Mammary epithelial cell (primary cell): ENCODE measurements around the gene RBM8A.

Experiments used
- EZH2 ChIP-seq: IDR thresholded peaks from 2 replicates; pipeline ENCODE4 v1.6.1; 2012; ENCODE audit warnings: low read length, inconsistent platforms, borderline replicate concordance
- TF ChIP-seq, protein P1 (sequence below), 2 donors: IDR thresholded peaks in 1 of 2; conservative IDR thresholded peaks in 1 of 2; 2 replicates each; pipeline ENCODE4 v1.5.1; 2011 to 2012; ENCODE audit warnings: inconsistent platforms in 2 of 2, low read length in 2 of 2, mild to moderate bottlenecking in 2 of 2, control low read depth in 1 of 2, low read depth in 1 of 2; ENCODE audit not compliant: insufficient read depth in 1 of 2; ENCODE audit errors: extremely low read depth in 1 of 2

DNA sequence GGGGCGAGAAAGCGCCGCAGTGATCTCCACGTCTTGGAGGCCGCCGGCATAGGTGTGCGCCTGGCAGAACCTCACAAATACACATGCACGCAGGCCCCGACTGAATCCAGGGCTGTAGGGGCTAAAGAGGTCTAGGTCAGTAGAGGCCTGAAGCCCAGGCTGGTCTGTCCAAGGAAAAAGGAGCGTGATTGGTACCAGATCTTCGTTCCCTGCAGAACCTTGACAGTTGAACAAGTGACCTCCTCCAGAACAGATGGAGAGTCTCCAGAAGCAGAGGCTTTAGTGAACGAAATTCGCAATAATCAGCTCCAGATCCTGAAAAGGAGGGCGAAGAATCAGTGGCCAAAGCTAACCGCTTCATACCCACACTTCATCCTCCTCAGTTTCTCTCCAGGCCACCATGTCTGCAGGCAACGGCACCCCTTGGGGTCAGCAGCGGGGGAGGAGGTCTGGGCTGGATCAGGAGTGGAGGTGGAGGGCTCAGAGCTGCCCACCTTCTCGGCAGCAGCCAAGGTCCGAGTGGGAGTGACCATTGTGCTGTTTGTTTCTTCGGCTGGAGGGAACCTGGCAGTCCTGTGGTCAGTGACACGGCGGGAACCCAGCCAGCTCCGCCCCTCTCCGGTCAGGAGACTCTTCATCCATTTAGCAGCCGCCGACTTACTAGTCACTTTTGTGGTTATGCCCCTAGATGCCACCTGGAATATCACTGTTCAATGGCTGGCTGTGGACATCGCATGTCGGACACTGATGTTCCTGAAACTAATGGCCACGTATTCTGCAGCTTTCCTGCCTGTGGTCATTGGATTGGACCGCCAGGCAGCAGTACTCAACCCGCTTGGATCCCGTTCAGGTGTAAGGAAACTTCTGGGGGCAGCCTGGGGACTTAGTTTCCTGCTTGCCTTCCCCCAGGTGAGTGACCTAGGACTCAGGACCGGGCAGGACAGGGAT lies 8.0 kb downstream of the RBM8A start:
- TF ChIP-seq, protein P1, sequence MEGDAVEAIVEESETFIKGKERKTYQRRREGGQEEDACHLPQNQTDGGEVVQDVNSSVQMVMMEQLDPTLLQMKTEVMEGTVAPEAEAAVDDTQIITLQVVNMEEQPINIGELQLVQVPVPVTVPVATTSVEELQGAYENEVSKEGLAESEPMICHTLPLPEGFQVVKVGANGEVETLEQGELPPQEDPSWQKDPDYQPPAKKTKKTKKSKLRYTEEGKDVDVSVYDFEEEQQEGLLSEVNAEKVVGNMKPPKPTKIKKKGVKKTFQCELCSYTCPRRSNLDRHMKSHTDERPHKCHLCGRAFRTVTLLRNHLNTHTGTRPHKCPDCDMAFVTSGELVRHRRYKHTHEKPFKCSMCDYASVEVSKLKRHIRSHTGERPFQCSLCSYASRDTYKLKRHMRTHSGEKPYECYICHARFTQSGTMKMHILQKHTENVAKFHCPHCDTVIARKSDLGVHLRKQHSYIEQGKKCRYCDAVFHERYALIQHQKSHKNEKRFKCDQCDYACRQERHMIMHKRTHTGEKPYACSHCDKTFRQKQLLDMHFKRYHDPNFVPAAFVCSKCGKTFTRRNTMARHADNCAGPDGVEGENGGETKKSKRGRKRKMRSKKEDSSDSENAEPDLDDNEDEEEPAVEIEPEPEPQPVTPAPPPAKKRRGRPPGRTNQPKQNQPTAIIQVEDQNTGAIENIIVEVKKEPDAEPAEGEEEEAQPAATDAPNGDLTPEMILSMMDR (conservative IDR thresholded peaks at IDR 0.05 in 1 of 2, IDR thresholded peaks at IDR 0.05 in 1 of 2; ENCODE audit: extremely low read depth in 1 of 2, insufficient read depth in 1 of 2, low read depth in 1 of 2, low read length in 2 of 2), result no peak
- TF ChIP-seq EZH2, result no peak
